Measurements from ENCODE around the gene ARIH2. TPM values are rescaled to one million over a fixed set of nuclear protein-coding genes. Genes with fewer than 3 reads are reported as not detected.

ARIH2 gene
- total and polyA plus RNA-seq, 2 of the 8 experiments (the other 6 are each of a cell fraction or from before 2014, with no cell fraction given), result 72.9 to 136 TPM

- no peak overlapping the region for H3K4ac ChIP-seq (replicated peaks; ENCODE audit: insufficient read length, low read depth, low read length)
- TF ChIP-seq EGR1 (IDR thresholded peaks at IDR 0.05; ENCODE audit: borderline replicate concordance, low read depth, low read length) (no peak), POLR2AphosphoS5 (IDR thresholded peaks at IDR 0.05; ENCODE audit: low read depth, low read length) (no peak), RBBP5 (IDR thresholded peaks at IDR 0.05; ENCODE audit: borderline replicate concordance, low read depth, low read length) (no peak), TBP (IDR thresholded peaks at IDR 0.05; ENCODE audit: low read depth, low read length) (no peak), MAFK (IDR thresholded peaks at IDR 0.05; ENCODE audit: low read depth, low read length) (no peak; the same call in 1 of the 2 replicates), POLR2A (IDR thresholded peaks at IDR 0.05; ENCODE audit: control extremely low read depth in 1 of 2, low read depth in 2 of 2, low read length in 2 of 2) (no peak), CBX5 (IDR thresholded peaks at IDR 0.05; ENCODE audit: low read depth, low read length) (no peak), ATF3 (IDR thresholded peaks at IDR 0.05; ENCODE audit: insufficient read depth, low read depth, low read length) (no peak)
- no peaks in the 10 kb centered on the region for H3K23me2 ChIP-seq (ENCODE audit: low read depth, low read length)
- H3K27me3 ChIP-seq (replicated peaks in 1 of 4; ENCODE audit: control insufficient read depth in 3 of 4, extremely low read depth in 1 of 4, insufficient read depth in 3 of 4, low read length in 3 of 4), result no peaks in the 10 kb centered on the region
- H2AFZ ChIP-seq (ENCODE audit: low read length), result no peak overlapping the region
- no peaks in the 10 kb centered on the region for H3K4me1 ChIP-seq (replicated peaks in 1 of 4; ENCODE audit: control insufficient read depth in 3 of 4, insufficient read depth in 4 of 4, low read length in 3 of 4)
- H4K5ac ChIP-seq (ENCODE audit: insufficient read length, low read depth, low read length), result no peak overlapping the region
- H2BK120ac ChIP-seq (replicated peaks; ENCODE audit: low read depth, low read length), result no peak overlapping the region
- no peak overlapping the region for H3K27ac ChIP-seq (ENCODE audit: low read depth, low read length)
- ChIA-PET CTCF (ENCODE audit: partially characterized antibody) (interaction anchor here (0.9 to 19.9 kb wide), 4 partner anchors 10 to 33 kb away, joined by 3 to 467 read pairs (median 4); partner anchors contain the start of genes DALRD3, NDUFAF3 and WDR6), POLR2A (ENCODE audit: partially characterized antibody) (interaction anchor here (1.2 to 3.0 kb wide), 2 partner anchors 10 to 25 kb away, joined by 3 to 11 read pairs; partner anchors contain the start of gene WDR6)
- H4K91ac ChIP-seq (replicated peaks; ENCODE audit: insufficient read length, low read length), result no peak overlapping the region
- H3K9ac ChIP-seq (replicated peaks in 1 of 4; ENCODE audit: extremely low read depth in 1 of 4, low read depth in 3 of 4, low read length in 3 of 4), result no peak overlapping the region
- no peak overlapping the region for H2BK15ac ChIP-seq (ENCODE audit: low read length)
- no peak overlapping the region for H2BK12ac ChIP-seq (ENCODE audit: low read depth, low read length)
- no peaks in the 10 kb centered on the region for H3K79me2 ChIP-seq (ENCODE audit: control insufficient read depth in 1 of 2, insufficient read depth in 2 of 2, low read length in 2 of 2)
- H3K56ac ChIP-seq (replicated peaks; ENCODE audit: insufficient read length, low read depth, low read length), result no peak overlapping the region
- H4K8ac ChIP-seq (ENCODE audit: extremely low read depth, insufficient read depth, low read length), result no peak overlapping the region
- peaks cover 3 to 11% of the 10 kb centered on the region in 2 experiments for H4K20me1 ChIP-seq (replicated peaks in 1 of 2; ENCODE audit: control insufficient read depth in 1 of 2, insufficient read depth in 2 of 2, low read length in 2 of 2)
- H3K36me3 ChIP-seq (ENCODE audit: control insufficient read depth in 2 of 4, insufficient read depth in 4 of 4, low read length in 3 of 4), result peaks cover 15 to 69% (median 52%) of the 10 kb centered on the region in 4 experiments
- FAIRE-seq (no peak), DNase-seq (ENCODE audit: low read depth in 1 of 2, low spot score in 2 of 2) (no peak)
- peaks cover 2% of the 10 kb centered on the region; the same call in 1 of the 2 replicates for H3K79me1 ChIP-seq (ENCODE audit: low read depth, low read length)
- no peak overlapping the region for H3K4me3 ChIP-seq (ENCODE audit: extremely low read depth in 1 of 4, insufficient read depth in 2 of 4, low read depth in 3 of 4, low read length in 4 of 4)
- no peak overlapping the region for H2AK5ac ChIP-seq (ENCODE audit: low read depth, low read length)
- H3K9me3 ChIP-seq (ENCODE audit: insufficient read depth in 2 of 2, low read depth in 1 of 2, low read length in 1 of 2), result no peaks in the 10 kb centered on the region
- no peak overlapping the region for H3K18ac ChIP-seq (ENCODE audit: extremely low read depth, low read length)
- no peak overlapping the region for H2BK20ac ChIP-seq (ENCODE audit: low read length)
- no peak overlapping the region for H3K14ac ChIP-seq (ENCODE audit: insufficient read length)
- no peak overlapping the region for H3K4me2 ChIP-seq (ENCODE audit: insufficient read depth in 1 of 2, low read depth in 2 of 2, low read length in 2 of 2)
- no peak overlapping the region for H2BK5ac ChIP-seq (ENCODE audit: low read depth, low read length)
- H3K23ac ChIP-seq (ENCODE audit: insufficient read length), result no peak overlapping the region
Observed at GRCh38 chr3:48982016-48982415, 63.4 kb downstream of the ARIH2 start.

Measured in H1 (cell line).